Heart left ventricle (tissue), 13 donors: ENCODE measurements around the gene C22orf42.

Source experiments
- CTCF ChIP-seq, 12 donors: fragments of 200-600 bp; sonication (generic) in 4 of 12; IDR thresholded peaks; one replicate each; pipeline versions ENCODE4 v1.5.0 to v1.8.0; 2018 to 2022; ENCODE audit warnings: antibody characterized with exemption in 12 of 12, mild to moderate bottlenecking in 5 of 12
- POLR2A ChIP-seq, 2 donors: fragments of 450-650 bp; IDR thresholded peaks; one replicate each; pipeline ENCODE4 v1.6.1; 2017; ENCODE audit warnings: antibody characterized with exemption in 2 of 2, mild to moderate bottlenecking in 2 of 2, moderate library complexity in 2 of 2
- donor health status: ischemic (EF 13 %, LVEDD 7.1; RV severe dilation, severe dysfunction).
- donor health status: DM: no; HTN: yes; CAD: no.
- donor health status: DM: no; HTN: no; CAD: no.
- donor health status: ischemic (EF 25% LVEDD 6.9; RV normal size, moderate dysfunction).
- donor health status: ischemic (EF 25% LVEDD 5.7; RV mildly dilated, moderate dysfunction).
- donor health status: ischemic (EF 35%, LVEDD 5.7; RV mildly dilated, moderate dysfunction).
- donor health status: nonischemic (EF 11% LVEDD 7.7; RV severe dilation, severe dysfunction).
- donor health status: DM: yes; HTN: yes; CAD: no.
- donor health status: PGD.
- donor health status: ischemic (EF 29% LVEDD 5.4; RV normal size, mild dysfunction).
- donor health status: nonischemic (EF 23%, LVEDD 6.1; RV moderate dilation, normal function).

GRCh38 chr22:32205974-32206773, 47.1 kb upstream of the C22orf42 start:
- TF ChIP-seq CTCF (IDR thresholded peaks at IDR 0.05) (no peak), POLR2A (IDR thresholded peaks at IDR 0.05) (no peak)
